GM12874 (cell line): ENCODE measurements around the gene SLC26A9.

Experiments
- TF ChIP-seq, protein P1 (sequence below): IDR thresholded peaks from 2 replicates; pipeline ENCODE4 v1.5.1; 2011; ENCODE audit warnings: low read depth, mild to moderate bottlenecking, control low read depth, low read length, moderate library complexity; ENCODE audit not compliant: insufficient read depth

The SLC26A9 gene

DNA sequence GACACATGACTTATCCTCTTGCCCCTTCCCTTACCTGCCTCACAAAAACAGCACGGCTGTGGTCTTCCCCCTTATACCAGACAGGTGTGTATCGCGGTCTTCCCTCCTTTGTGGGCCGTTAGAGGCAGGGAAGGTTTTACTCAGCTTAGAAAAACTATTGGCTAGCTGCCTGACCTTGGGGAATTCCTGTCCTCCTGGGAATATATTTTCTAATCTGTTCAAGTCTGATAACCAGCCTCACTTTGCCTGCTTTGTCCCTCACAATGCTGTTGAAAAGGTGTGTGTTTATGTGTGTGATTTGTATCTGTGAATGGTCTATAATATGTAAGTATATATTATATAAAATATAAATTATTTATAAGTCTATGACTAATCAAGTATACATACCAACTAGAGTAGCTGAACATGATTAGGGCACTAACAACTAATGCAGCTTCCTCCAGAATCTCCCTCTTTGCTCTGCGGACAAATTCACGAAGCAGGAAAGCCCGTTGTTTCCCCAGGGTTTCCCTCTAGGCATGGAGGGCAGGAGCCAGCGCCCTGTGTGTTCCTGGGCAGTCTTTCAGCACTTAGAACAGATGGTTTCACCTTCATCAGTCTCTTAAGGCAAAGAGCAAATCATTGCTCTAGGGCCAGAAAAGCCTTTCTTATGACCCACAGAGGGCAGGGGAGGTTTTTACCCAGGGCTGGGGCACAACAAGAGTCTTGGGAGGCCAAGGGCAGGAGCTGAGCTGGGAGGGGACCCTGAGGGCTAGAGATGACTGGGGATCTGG, 25.6 kb downstream of the SLC26A9 start:
- TF ChIP-seq, protein P1, sequence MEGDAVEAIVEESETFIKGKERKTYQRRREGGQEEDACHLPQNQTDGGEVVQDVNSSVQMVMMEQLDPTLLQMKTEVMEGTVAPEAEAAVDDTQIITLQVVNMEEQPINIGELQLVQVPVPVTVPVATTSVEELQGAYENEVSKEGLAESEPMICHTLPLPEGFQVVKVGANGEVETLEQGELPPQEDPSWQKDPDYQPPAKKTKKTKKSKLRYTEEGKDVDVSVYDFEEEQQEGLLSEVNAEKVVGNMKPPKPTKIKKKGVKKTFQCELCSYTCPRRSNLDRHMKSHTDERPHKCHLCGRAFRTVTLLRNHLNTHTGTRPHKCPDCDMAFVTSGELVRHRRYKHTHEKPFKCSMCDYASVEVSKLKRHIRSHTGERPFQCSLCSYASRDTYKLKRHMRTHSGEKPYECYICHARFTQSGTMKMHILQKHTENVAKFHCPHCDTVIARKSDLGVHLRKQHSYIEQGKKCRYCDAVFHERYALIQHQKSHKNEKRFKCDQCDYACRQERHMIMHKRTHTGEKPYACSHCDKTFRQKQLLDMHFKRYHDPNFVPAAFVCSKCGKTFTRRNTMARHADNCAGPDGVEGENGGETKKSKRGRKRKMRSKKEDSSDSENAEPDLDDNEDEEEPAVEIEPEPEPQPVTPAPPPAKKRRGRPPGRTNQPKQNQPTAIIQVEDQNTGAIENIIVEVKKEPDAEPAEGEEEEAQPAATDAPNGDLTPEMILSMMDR, result no peak

- TF ChIP-seq, protein P1, result no peak
These were observed 26.7 kb downstream of the SLC26A9 start for GRCh38 chr1:205916541-205916940.

- TF ChIP-seq, protein P1, result no peak
These were observed 27.8 kb downstream of the SLC26A9 start for GRCh38 chr1:205915354-205915990.

DNA sequence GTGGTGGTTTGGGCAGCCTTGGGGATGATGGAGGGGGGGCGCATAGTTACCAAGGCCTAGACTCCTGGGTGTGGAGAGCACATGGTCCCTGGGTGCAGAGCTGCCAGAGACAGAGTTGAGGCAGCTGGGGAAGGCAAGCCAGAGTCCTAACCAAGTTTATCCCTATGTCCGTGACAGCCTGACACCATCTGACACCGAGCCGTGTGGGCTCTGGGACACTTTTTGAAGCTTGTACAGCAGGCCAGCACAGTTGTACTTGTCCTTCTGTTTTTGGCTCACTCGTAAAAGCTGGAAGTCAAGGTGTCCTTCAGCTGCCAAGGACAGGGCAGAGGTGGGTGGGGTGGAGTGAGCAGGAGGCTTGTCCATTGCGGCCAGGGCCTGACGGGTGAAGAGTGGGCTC, 28.5 kb downstream of the SLC26A9 start:
- TF ChIP-seq, protein P1, result no peak

GRCh38 chr1:205914155-205914507, 29.1 kb downstream of the SLC26A9 start:
- TF ChIP-seq, protein P1, result no peak

- TF ChIP-seq, protein P1, result no peak
These were observed 29.7 kb downstream of the SLC26A9 start for GRCh38 chr1:205913451-205914154.

DNA sequence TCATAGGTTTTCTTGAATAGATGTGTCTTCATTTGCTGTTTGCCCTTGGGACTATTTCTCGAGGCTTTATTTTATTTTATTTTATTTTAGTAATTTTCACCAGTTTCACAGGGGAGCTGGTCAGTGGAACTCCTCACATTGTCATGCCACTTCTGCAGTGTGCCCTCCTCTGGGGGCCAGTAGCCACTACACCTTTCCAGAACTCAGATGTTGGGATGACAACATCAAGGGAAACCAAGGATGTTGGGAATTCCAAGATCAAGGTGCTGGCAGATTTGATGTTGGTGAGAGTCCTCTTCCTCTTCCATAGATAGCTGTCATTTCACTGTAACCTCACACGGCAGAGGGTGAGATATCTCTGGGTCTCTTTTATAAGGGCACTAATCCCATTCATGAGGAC, 35.5 kb downstream of the SLC26A9 start:
- TF ChIP-seq, protein P1, result peak; percentile 45; the same call in 1 of the 2 replicates
